IMR-90 (cell line): ENCODE results near the gene GJC1. TPM values are rescaled to one million over a fixed set of nuclear protein-coding genes. Genes with fewer than 3 reads are reported as not detected.
A peak's percentile ranks its signal among the peaks of the same experiment; 100 is the strongest.

Experiments
- ATAC-seq: fragments of 200-7000 bp; cut with Tn5 transposase; 2 replicates; pipeline ENCODE4 v1.9.1; 2020; ENCODE audit warnings: low read depth, mild to moderate bottlenecking, moderate library complexity
- BruUV-seq: library from RNA; stranded (reverse); fragments of 400-500 nt; replicated peaks from 2 replicates; lab custom pipeline; 2021; lab: Mats Ljungman, UMichigan
- CTCF ChIA-PET: fragments of 300-600 bp; formaldehyde crosslinking; extraction: SDS; loops from one replicate; lab custom pipeline; 2021; ENCODE audit warnings: antibody characterized with exemption; lab: Yijun Ruan, JAX
- POLR2A ChIA-PET: fragments of 300-600 bp; sonication (Branson Sonifier 250); formaldehyde crosslinking; loops from one replicate; lab custom pipeline; 2022; ENCODE audit warnings: antibody characterized with exemption; ENCODE audit not compliant: unreplicated experiment; lab: Charles Lee
- DNase-seq: peaks from one replicate; pipeline ENCODE4 v3.0.0; 2013
- H2AFZ ChIP-seq: replicated peaks from 2 replicates; pipeline ENCODE3; 2013; ENCODE audit warnings: low read length, mild to moderate bottlenecking; ENCODE audit not compliant: poor library complexity
- H2AK5ac ChIP-seq: 2 replicates; pipeline ENCODE4 v1.6.1; 2013; ENCODE audit warnings: low read depth, low read length, inconsistent platforms
- H2AK9ac ChIP-seq: replicated peaks from 2 replicates; pipeline ENCODE3; 2013; ENCODE audit warnings: mild to moderate bottlenecking, low read depth, low read length, moderate library complexity; ENCODE audit not compliant: poor library complexity
- H2BK120ac ChIP-seq: 2 replicates; pipeline ENCODE4 v1.6.1; 2013; ENCODE audit warnings: low read depth, low read length, inconsistent platforms
- H2BK15ac ChIP-seq: 3 replicates; pipeline ENCODE4 v1.6.1; 2013; ENCODE audit warnings: low read depth, low read length, inconsistent platforms
- H2BK20ac ChIP-seq: 2 replicates; pipeline ENCODE4 v1.6.1; 2013; ENCODE audit warnings: low read depth, mild to moderate bottlenecking, inconsistent platforms, low read length, moderate library complexity
- H2BK5ac ChIP-seq: 2 replicates; pipeline ENCODE4 v1.6.1; 2013; ENCODE audit warnings: mild to moderate bottlenecking, low read depth, low read length, inconsistent platforms; ENCODE audit not compliant: poor library complexity, severe bottlenecking
- H3K14ac ChIP-seq: replicated peaks from 2 replicates; pipeline ENCODE4 v1.6.1; 2013; ENCODE audit warnings: low read depth, low read length, inconsistent platforms
- H3K18ac ChIP-seq: 2 replicates; pipeline ENCODE4 v1.6.1; 2013; ENCODE audit warnings: low read depth, low read length, control low read depth
- H3K23ac ChIP-seq: 2 replicates; pipeline ENCODE4 v1.6.1; 2013; ENCODE audit warnings: low read depth, low read length, inconsistent platforms
- H3K27ac ChIP-seq: 2 replicates; pipeline ENCODE4 v1.5.1; 2013; ENCODE audit warnings: mild to moderate bottlenecking, control low read depth, low read length; ENCODE audit not compliant: insufficient read depth
- H3K27me3 ChIP-seq: 2 replicates; pipeline ENCODE4 v1.6.1; 2013; ENCODE audit warnings: low read length; ENCODE audit not compliant: control insufficient read depth, insufficient read depth
- H3K36me3 ChIP-seq: 2 replicates; pipeline ENCODE4 v1.6.1; 2013; ENCODE audit warnings: low read length, mixed read lengths; ENCODE audit not compliant: control insufficient read depth, insufficient read depth
- H3K4ac ChIP-seq: 2 replicates; pipeline ENCODE4 v1.6.1; 2013; ENCODE audit warnings: low read depth, low read length, inconsistent platforms
- H3K4me1 ChIP-seq: 2 replicates; pipeline ENCODE4 v1.6.1; 2013; ENCODE audit warnings: low read length, mixed read lengths; ENCODE audit not compliant: control insufficient read depth, insufficient read depth
- H3K4me2 ChIP-seq: 2 replicates; pipeline ENCODE4 v1.6.1; 2013; ENCODE audit warnings: low read depth, mild to moderate bottlenecking, control low read depth, low read length, moderate library complexity
- H3K4me3 ChIP-seq: 2 replicates; pipeline ENCODE4 v1.5.1; 2013; ENCODE audit warnings: low read depth, mild to moderate bottlenecking, control low read depth, low read length, moderate library complexity; ENCODE audit not compliant: insufficient read depth
- H3K56ac ChIP-seq: 2 replicates; pipeline ENCODE4 v1.6.1; 2013; ENCODE audit warnings: low read length, inconsistent platforms; ENCODE audit not compliant: insufficient read depth; ENCODE audit errors: extremely low read depth
- H3K79me1 ChIP-seq, 2 experiments: 2 replicates each; pipeline ENCODE4 v1.6.1; 2013; ENCODE audit warnings: low read length in 2 of 2, inconsistent platforms in 1 of 2, low read depth in 1 of 2
- H3K9ac ChIP-seq: 2 replicates; pipeline ENCODE4 v1.6.1; 2013; ENCODE audit warnings: low read depth, low read length, control low read depth
- H3K9me1 ChIP-seq: 2 replicates; pipeline ENCODE4 v1.6.1; 2013; ENCODE audit warnings: low read length, inconsistent platforms; ENCODE audit not compliant: insufficient read depth
- H3K9me3 ChIP-seq: 2 replicates; pipeline ENCODE4 v1.6.1; 2013; ENCODE audit warnings: low read length; ENCODE audit not compliant: control insufficient read depth, insufficient read depth
- H4K20me1 ChIP-seq: 2 replicates; pipeline ENCODE4 v1.6.1; 2013; ENCODE audit warnings: low read length, inconsistent platforms; ENCODE audit not compliant: insufficient read depth
- H4K5ac ChIP-seq: 2 replicates; pipeline ENCODE4 v1.6.1; 2013; ENCODE audit warnings: mild to moderate bottlenecking, low read depth, low read length, control low read depth
- H4K8ac ChIP-seq, 2 experiments: 2 replicates each; pipeline ENCODE4 v1.6.1; 2013; ENCODE audit warnings: low read depth in 2 of 2, low read length in 2 of 2, control low read depth in 1 of 2, inconsistent platforms in 1 of 2
- H4K91ac ChIP-seq: 2 replicates; pipeline ENCODE4 v1.6.1; 2013; ENCODE audit warnings: low read depth, low read length, inconsistent platforms; ENCODE audit not compliant: insufficient read depth
- BHLHE40 ChIP-seq: fragments of 150-350 bp; IDR thresholded peaks from 2 replicates; pipeline ENCODE4 v1.6.1; 2016; ENCODE audit warnings: mild to moderate bottlenecking, low read depth, low read length
- CEBPB ChIP-seq: IDR thresholded peaks from 2 replicates; pipeline ENCODE4 v1.6.1; 2012; ENCODE audit warnings: low read depth, low read length, improper control_type of control experiment
- ELK1 ChIP-seq: fragments of 150-350 bp; IDR thresholded peaks from 2 replicates; pipeline ENCODE4 v1.6.1; 2016; ENCODE audit warnings: low read depth, mild to moderate bottlenecking, low read length, moderate library complexity, borderline replicate concordance
- FOS ChIP-seq: fragments of 150-350 bp; IDR thresholded peaks from 2 replicates; pipeline ENCODE4 v1.6.1; 2016; ENCODE audit warnings: low read depth, low read length
- NFE2L2 ChIP-seq: fragments of 150-350 bp; IDR thresholded peaks from 2 replicates; pipeline ENCODE4 v1.6.1; 2016; ENCODE audit warnings: low read depth, mild to moderate bottlenecking, low read length
- USF2 ChIP-seq: fragments of 150-350 bp; IDR thresholded peaks from 2 replicates; pipeline ENCODE4 v1.6.1; 2017; ENCODE audit warnings: mild to moderate bottlenecking, antibody characterized with exemption, low read length, low read depth
- WGBS, 2 experiments: methylation state at CpG; one replicate each; pipeline versions ENCODE4 v1.1.5 to v1.1.7; 2013; ENCODE audit warnings: missing lambda C conversion rate in 2 of 2; ENCODE audit not compliant: insufficient read length in 1 of 2; ENCODE audit errors: extremely low coverage in 2 of 2; 5-methylcytosine and 5-hydroxymethylcytosine counted together
- dilution Hi-C: fragments of 300-500 bp; cut with HindIII; formaldehyde crosslinking; loops from one replicate; pipeline ENCODE4 v1.14.3; 2018; ENCODE audit warnings: low sequenced_read_pairs; ENCODE audit not compliant: unreplicated experiment
- in situ Hi-C: fragments of 300-500 bp; cut with MboI; formaldehyde crosslinking; loops from 3 replicates; pipeline ENCODE4 v1.14.3; 2019; ENCODE audit warnings: low sequenced_read_pairs, inconsistent platforms, mixed read lengths
- intact Hi-C: fragments of 100-400 bp; cut with micrococcal nuclease; formaldehyde crosslinking; loops from 2 replicates; pipeline ENCODE4 v1.10.0; 2022
- polyA plus RNA-seq, 3 experiments: library from polyadenylated mRNA; depleted of rRNA; stranded (reverse); fragments of >200 nt; gene quantifications; 2 replicates each; pipeline ENCODE4 v1.2.3, GENCODE V29; 2012; ENCODE audit warnings: low replicate concordance in 1 of 3
- total RNA-seq: library from RNA; depleted of rRNA; stranded (reverse); fragments of >200 nt; gene quantifications from 2 replicates; pipeline ENCODE4 v1.2.3, GENCODE V29; 2012

GJC1 gene
- total and polyA plus RNA-seq, 2 of the 4 experiments (the other 2 are of a cell fraction): 23.9 to 69.7 TPM

DNA sequence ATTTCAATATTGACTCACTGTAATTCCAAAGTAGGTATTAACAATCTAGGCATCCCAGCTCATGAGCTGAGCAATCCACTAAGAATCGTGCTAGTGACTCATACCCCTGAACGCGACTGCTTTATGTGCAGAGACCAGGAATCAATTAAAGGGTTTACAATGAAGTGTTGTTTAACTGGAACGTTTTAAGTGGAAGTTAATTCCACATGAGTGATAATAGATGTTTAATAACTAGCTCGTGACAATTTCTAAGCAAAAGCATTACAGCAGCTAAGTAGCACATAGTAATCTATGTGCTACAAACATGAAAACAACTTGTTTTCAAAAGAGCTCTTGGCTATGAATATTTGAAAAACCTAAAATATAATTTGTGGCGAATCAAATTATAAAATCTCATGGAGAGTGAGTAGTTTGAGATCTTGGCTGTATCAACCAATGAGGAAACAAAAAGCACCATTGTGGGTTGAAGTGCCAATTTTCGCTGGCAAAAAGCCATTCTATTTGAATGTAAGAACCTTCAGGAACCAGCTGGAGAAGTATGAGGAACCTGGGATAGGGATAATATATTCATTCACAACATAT, 9.4 kb downstream of the GJC1 start:
- 0% methylated on average over 2 of the region's 7 CpGs; no CpG with 5 or more reads in 1 of the 2 experiments for WGBS, 2 experiments
- H4K20me1 ChIP-seq: peaks cover 19% of the 10 kb centered on the region; the same call in 1 of the 2 replicates

More for the DNA sequence above, 9.4 kb downstream of the GJC1 start:
- Histone ChIP-seq H3K4me1 (peaks cover 11% of the 10 kb centered on the region; the same call in 1 of the 2 replicates), H3K36me3 (no peaks in the 10 kb centered on the region; the same call in 1 of the 2 replicates), H3K27ac (no peak overlapping the region), H4K91ac (peak overlapping the region; percentile 28; the same call in 1 of the 2 replicates), H2AK5ac (peak overlapping the region; percentile 51; the same call in 1 of the 2 replicates), H2AFZ (no peak overlapping the region), H4K8ac (peak overlapping the region; percentile 18 to 70; a peak in 3 of 4 replicates), H2BK15ac (peak overlapping the region; percentile 29; the same call in 1 of the 3 replicates), H4K5ac (peak overlapping the region; percentile 67; the same call in 1 of the 2 replicates), H2BK20ac (peak overlapping the region; percentile 56; the same call in 1 of the 2 replicates), H3K18ac (peak overlapping the region; percentile 85; the same call in 1 of the 2 replicates), H3K9ac (no peak overlapping the region), H3K9me1 (peaks cover 5% of the 10 kb centered on the region), H3K4me3 (no peak overlapping the region), H2BK5ac (peak overlapping the region; percentile 97), H3K27me3 (no peaks in the 10 kb centered on the region), H2BK120ac (peak overlapping the region; percentile 72), H3K9me3 (no peaks in the 10 kb centered on the region), H3K56ac (peak overlapping the region; percentile 57), H3K14ac (peak overlapping the region; percentile 41; the same call in 1 of the 2 replicates), H2AK9ac (no peak overlapping the region), H3K4ac (peak overlapping the region; percentile 68; the same call in 1 of the 2 replicates), H3K79me1 (peaks cover 10 to 59% of the 10 kb centered on the region in 2 experiments; a peak in 3 of 4 replicates), H3K23ac (peak overlapping the region; percentile 24; the same call in 1 of the 2 replicates), H3K4me2 (peak overlapping the region; percentile 91; the same call in 1 of the 2 replicates)
- in situ Hi-C loops (no loop called here), dilution Hi-C loops (no loop called here), intact Hi-C loops (loop anchor here (2.0 kb wide), 1 partner anchor 26 kb away; no protein-coding TSS in a partner anchor)
- ChIA-PET CTCF (interaction anchor here (0.6 kb wide), 1 partner anchor 16 kb away, joined by 6 read pairs; no protein-coding TSS in a partner anchor), POLR2A (no interaction called here)
- DNase-seq (peak; percentile 91), ATAC-seq (peak; percentile 91)
- TF ChIP-seq CEBPB (peak; percentile 50), ELK1 (no peak), USF2 (no peak), FOS (peak; percentile 93), BHLHE40 (peak; percentile 94), NFE2L2 (no peak)
- no TSS peak for BruUV-seq
